ENCODE data around the gene ACTG1. TPM values are rescaled to one million over a fixed set of nuclear protein-coding genes. Genes with fewer than 3 reads are reported as not detected.
A peak's percentile ranks its signal among the peaks of the same experiment; 100 is the strongest.

ACTG1 gene
- total RNA-seq, 1 experiment from 2014 or later: 4,160 TPM

DNA sequence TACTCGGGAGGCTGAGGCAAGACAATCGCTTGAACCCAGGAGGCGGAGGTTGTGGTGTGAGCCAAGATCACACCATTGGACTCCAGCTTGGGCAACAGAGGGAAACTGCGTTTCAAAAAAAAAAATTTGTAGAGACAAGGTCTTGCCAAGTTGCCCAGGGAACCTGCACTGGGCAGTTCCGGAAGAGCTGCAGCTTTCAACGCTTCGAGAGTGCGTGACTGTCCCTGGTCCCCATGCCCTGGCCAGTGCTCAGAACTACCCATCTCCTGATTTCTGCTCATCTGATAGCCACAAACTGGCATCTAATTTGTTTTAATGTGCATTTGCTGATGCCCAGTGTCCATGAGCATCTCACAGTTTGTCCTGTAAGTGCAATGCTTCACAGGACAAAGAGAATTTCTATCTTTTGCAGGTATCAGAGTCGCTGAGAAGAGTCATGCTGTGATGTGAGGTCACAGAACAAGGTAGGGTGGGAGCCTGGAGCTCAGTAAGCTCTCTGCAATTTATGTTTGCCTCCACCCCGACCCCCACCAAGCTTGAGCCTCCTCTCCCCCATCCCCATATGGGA lies 3.9 kb downstream of the ACTG1 start:
- Histone ChIP-seq H3K23me2 (ENCODE audit: insufficient read length, low read depth, low read length, poor library complexity, severe bottlenecking) (peaks cover 25% of the 10 kb centered on the region), H3K27ac (ENCODE audit: insufficient read length, low read depth, low read length) (no peak overlapping the region), H2AK5ac (ENCODE audit: insufficient read length, low read length) (no peak overlapping the region), H3K27me3 (ENCODE audit: insufficient read depth, low read length) (no peaks in the 10 kb centered on the region), H3K4me1 (ENCODE audit: insufficient read depth, low read length) (no peaks in the 10 kb centered on the region), H3K14ac (ENCODE audit: insufficient read depth, low read length) (no peak overlapping the region), H3T11ph (ENCODE audit: low read length) (no peak overlapping the region), H2AFZ (ENCODE audit: low read length) (no peak overlapping the region), H3K23ac (ENCODE audit: insufficient read length, low read depth, low read length) (no peak overlapping the region), H3K4ac (ENCODE audit: low read depth, low read length) (no peak overlapping the region), H3K18ac (ENCODE audit: insufficient read length, low read depth, low read length) (no peak overlapping the region), H4K8ac (replicated peaks; ENCODE audit: insufficient read length, low read depth, low read length) (no peak overlapping the region), H3K9ac (ENCODE audit: extremely low read depth, insufficient read length, low read length) (no peak overlapping the region), H3K79me2 (ENCODE audit: insufficient read depth, low read length) (peaks cover 19% of the 10 kb centered on the region; the same call in 1 of the 2 replicates), H3K56ac (ENCODE audit: insufficient read length, low read depth, low read length) (no peak overlapping the region), H4K91ac (ENCODE audit: insufficient read length, low read depth, low read length) (no peak overlapping the region), H3K9me3 (ENCODE audit: control insufficient read depth, low read depth, low read length) (no peaks in the 10 kb centered on the region), H3K79me1 (ENCODE audit: insufficient read depth, low read depth, low read length, poor library complexity, severe bottlenecking) (no peaks in the 10 kb centered on the region), H2BK12ac (ENCODE audit: insufficient read length, low read depth, low read length) (no peak overlapping the region), H2BK15ac (ENCODE audit: low read depth, low read length) (no peak overlapping the region), H4K20me1 (ENCODE audit: control insufficient read depth, insufficient read depth, insufficient read length) (no peaks in the 10 kb centered on the region), H2BK20ac (ENCODE audit: low read depth, low read length, poor library complexity, severe bottlenecking) (no peak overlapping the region), H2BK5ac (ENCODE audit: insufficient read length, low read length) (no peak overlapping the region), H2BK120ac (ENCODE audit: low read depth, low read length, poor library complexity, severe bottlenecking) (no peak overlapping the region), H3K4me2 (ENCODE audit: insufficient read depth, insufficient read length, low read length) (peak overlapping the region; percentile 97), H4K5ac (ENCODE audit: insufficient read length, low read depth, low read length) (no peak overlapping the region)
- Mint-ChIP-seq H3K27ac (peak overlapping the region in 2 of 3 experiments; percentile 76 to 95; a peak in 4 of 7 replicates), H3K27me3 (ENCODE audit: low read depth) (peaks cover 12% of the 10 kb centered on the region), H3K4me1 (peaks cover 17 to 26% of the 10 kb centered on the region in 2 experiments), H3K36me3 (ENCODE audit: insufficient read depth in 1 of 3, low read depth in 3 of 3) (peaks cover 38 to 45% (median 38%) of the 10 kb centered on the region in 3 experiments), H3K4me3 (peak overlapping the region; percentile 97 to 100), H3K9me3 (peaks cover 7 to 22% of the 10 kb centered on the region in 2 experiments; a peak in 4 of 5 replicates)
- WGBS (ENCODE audit: extremely low coverage, insufficient read length, low lambda C conversion rate): no CpG with 5 or more reads among the region's 10 CpGs
- TF ChIP-seq, protein P1, sequence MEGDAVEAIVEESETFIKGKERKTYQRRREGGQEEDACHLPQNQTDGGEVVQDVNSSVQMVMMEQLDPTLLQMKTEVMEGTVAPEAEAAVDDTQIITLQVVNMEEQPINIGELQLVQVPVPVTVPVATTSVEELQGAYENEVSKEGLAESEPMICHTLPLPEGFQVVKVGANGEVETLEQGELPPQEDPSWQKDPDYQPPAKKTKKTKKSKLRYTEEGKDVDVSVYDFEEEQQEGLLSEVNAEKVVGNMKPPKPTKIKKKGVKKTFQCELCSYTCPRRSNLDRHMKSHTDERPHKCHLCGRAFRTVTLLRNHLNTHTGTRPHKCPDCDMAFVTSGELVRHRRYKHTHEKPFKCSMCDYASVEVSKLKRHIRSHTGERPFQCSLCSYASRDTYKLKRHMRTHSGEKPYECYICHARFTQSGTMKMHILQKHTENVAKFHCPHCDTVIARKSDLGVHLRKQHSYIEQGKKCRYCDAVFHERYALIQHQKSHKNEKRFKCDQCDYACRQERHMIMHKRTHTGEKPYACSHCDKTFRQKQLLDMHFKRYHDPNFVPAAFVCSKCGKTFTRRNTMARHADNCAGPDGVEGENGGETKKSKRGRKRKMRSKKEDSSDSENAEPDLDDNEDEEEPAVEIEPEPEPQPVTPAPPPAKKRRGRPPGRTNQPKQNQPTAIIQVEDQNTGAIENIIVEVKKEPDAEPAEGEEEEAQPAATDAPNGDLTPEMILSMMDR (conservative IDR thresholded peaks at IDR 0.05): no peak
- peak; percentile 71 for DNase-seq

Measured in H9 (cell line).